ENCODE measurements around the gene PRKAA2.
A peak's percentile ranks its signal among the peaks of the same experiment; 100 is the strongest.

Gene PRKAA2

GRCh38 chr1:56675763-56676162 lies 30.6 kb downstream of the PRKAA2 start:
- Histone ChIP-seq H3K4me1 (ENCODE audit: control insufficient read depth, insufficient read depth, low read length) (peaks cover 4% of the 10 kb centered on the region; the same call in 1 of the 2 replicates), H3K9me3 (ENCODE audit: control insufficient read depth, insufficient read depth, low read depth, low read length) (no peaks in the 10 kb centered on the region), H3K4me3 (ENCODE audit: low read depth, low read length) (no peak overlapping the region), H3K27ac (ENCODE audit: extremely low read depth, low read depth, low read length) (no peak overlapping the region), H3K36me3 (ENCODE audit: control insufficient read depth in 2 of 2, insufficient read depth in 1 of 2, low read length in 2 of 2) (no peaks in the 10 kb centered on the region)
- ChIA-PET CTCF (no interaction called here), POLR2A (no interaction called here)
- no peak for TF ChIP-seq ZNF501 (tag by site-specific recombination; IDR thresholded peaks at IDR 0.05)
- no peak for TF ChIP-seq ZNF292 (tag by site-specific recombination; IDR thresholded peaks at IDR 0.05; ENCODE audit: borderline replicate concordance, low read depth)
- TF ChIP-seq KLF9 (tag by site-specific recombination; IDR thresholded peaks at IDR 0.05; ENCODE audit: low read depth), result no peak
- TF ChIP-seq ZSCAN18 (tag by site-specific recombination; IDR thresholded peaks at IDR 0.05), result no peak
- no peak for TF ChIP-seq ZNF707 (tag by site-specific recombination; IDR thresholded peaks at IDR 0.05)
- no peak for TF ChIP-seq ZNF692 (tag by site-specific recombination; IDR thresholded peaks at IDR 0.05)
- TF ChIP-seq YY1 (tag by site-specific recombination; IDR thresholded peaks at IDR 0.05), result no peak
- no peak for TF ChIP-seq ZNF184 (tag by site-specific recombination; IDR thresholded peaks at IDR 0.05)
- no peak for TF ChIP-seq ZNF416 (tag by site-specific recombination; IDR thresholded peaks at IDR 0.05)
- no peak for TF ChIP-seq ZNF837 (tag by site-specific recombination; IDR thresholded peaks at IDR 0.05)
- no peak for TF ChIP-seq EGR2 (tag by site-specific recombination; IDR thresholded peaks at IDR 0.05; ENCODE audit: low read depth)
- TF ChIP-seq ZNF704 (tag by site-specific recombination; IDR thresholded peaks at IDR 0.05), result no peak
- no peak for TF ChIP-seq KLF8 (tag by site-specific recombination; IDR thresholded peaks at IDR 0.05)
- TF ChIP-seq ZNF555 (tag by site-specific recombination; conservative IDR thresholded peaks at IDR 0.05), result no peak
- TF ChIP-seq ZNF37A (tag by site-specific recombination; IDR thresholded peaks at IDR 0.05), result no peak
- TF ChIP-seq ZNF311 (tag by site-specific recombination; IDR thresholded peaks at IDR 0.05; ENCODE audit: borderline replicate concordance), result no peak
- no peak for TF ChIP-seq ZSCAN30 (tag by site-specific recombination; IDR thresholded peaks at IDR 0.05)
- no peak for TF ChIP-seq MEIS1 (CRISPR knock-in tag; IDR thresholded peaks at IDR 0.05; ENCODE audit: borderline replicate concordance)

- H3K36me3 ChIP-seq (ENCODE audit: control insufficient read depth in 2 of 2, insufficient read depth in 1 of 2, low read length in 2 of 2), result no peaks in the 10 kb centered on the region
- ChIA-PET POLR2A (interaction anchor here (0.8 kb wide), 1 partner anchor 12 kb away, joined by 3 read pairs; no protein-coding TSS in a partner anchor), CTCF (interaction anchor here (1.2 kb wide), 1 partner anchor 33 kb away, joined by 4 read pairs; no protein-coding TSS in a partner anchor)
- H3K27ac ChIP-seq (ENCODE audit: extremely low read depth, low read depth, low read length), result no peak overlapping the region; the same call in 1 of the 2 replicates
- no peaks in the 10 kb centered on the region for H3K9me3 ChIP-seq (ENCODE audit: control insufficient read depth, insufficient read depth, low read depth, low read length)
- H3K4me1 ChIP-seq (ENCODE audit: control insufficient read depth, insufficient read depth, low read length), result peaks cover 4% of the 10 kb centered on the region; the same call in 1 of the 2 replicates
- no peak overlapping the region for H3K4me3 ChIP-seq (ENCODE audit: low read depth, low read length)
- TF ChIP-seq ZNF626 (tag by site-specific recombination; IDR thresholded peaks at IDR 0.05) (0 out of 2 replicates have a peak, but pooled peaks have one; percentile 10), ZNF335 (tag by site-specific recombination; conservative IDR thresholded peaks at IDR 0.05) (peak; percentile 29; the same call in 1 of the 2 replicates), INSM2 (tag by site-specific recombination; IDR thresholded peaks at IDR 0.05) (peak; percentile 89), ZNF221 (tag by site-specific recombination; IDR thresholded peaks at IDR 0.05; ENCODE audit: borderline replicate concordance) (no peak), ZNF558 (tag by site-specific recombination; IDR thresholded peaks at IDR 0.05) (peak; percentile 66; the same call in 1 of the 2 replicates), MYNN (tag by site-specific recombination; IDR thresholded peaks at IDR 0.05; ENCODE audit: borderline replicate concordance) (peak; percentile 56; the same call in 1 of the 2 replicates), GLI2 (tag by site-specific recombination; IDR thresholded peaks at IDR 0.05; ENCODE audit: borderline replicate concordance, low read depth) (peak; percentile 74; the same call in 1 of the 2 replicates), GFI1B (tag by site-specific recombination; IDR thresholded peaks at IDR 0.05) (peak; percentile 87; the same call in 1 of the 2 replicates), ZNF366 (tag by site-specific recombination; conservative IDR thresholded peaks at IDR 0.05) (peak; percentile 81), HOXC10 (CRISPR knock-in tag; IDR thresholded peaks at IDR 0.05) (no peak), ZBTB7A (tag by site-specific recombination; IDR thresholded peaks at IDR 0.05; ENCODE audit: low read depth) (no peak), ZNF639 (tag by site-specific recombination; IDR thresholded peaks at IDR 0.05) (peak; percentile 85)
Observed at GRCh38 chr1:56676571-56677035, 31.5 kb downstream of the PRKAA2 start.
